NCI-H1105 treated with DMSO at 0.1 percent for 48 hours (cell line): ENCODE data around the gene BRAF.
"Not testable (repeated sequence)": the region's sequence is repeated elsewhere in the genome, so short reads cannot be mapped to it uniquely, and the experiment has no call there.

Source experiments
- DNase-seq: peaks from one replicate; lab custom pipeline; 2025; lab: John Stamatoyannopoulos, UW

Gene BRAF

DNA sequence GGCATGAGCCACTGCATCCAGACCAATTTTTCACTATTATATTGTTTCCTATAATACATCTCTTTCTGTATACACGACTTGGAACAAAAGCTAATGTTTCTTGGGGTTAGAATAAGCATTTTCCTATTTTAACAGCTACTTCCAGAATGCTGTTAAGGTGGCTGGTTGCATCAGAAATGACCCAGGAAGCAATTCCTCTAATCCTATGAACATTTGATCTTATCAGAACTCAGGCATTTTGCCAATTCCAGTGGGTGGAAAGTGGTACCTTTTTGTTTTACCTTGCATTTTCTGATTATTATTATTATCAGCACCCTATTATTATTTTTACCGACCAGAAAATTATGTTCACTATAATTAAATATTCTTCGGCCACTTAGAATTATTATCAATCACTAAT lies 154.9 kb downstream of the BRAF start:
- DNase-seq: no peak

DNA sequence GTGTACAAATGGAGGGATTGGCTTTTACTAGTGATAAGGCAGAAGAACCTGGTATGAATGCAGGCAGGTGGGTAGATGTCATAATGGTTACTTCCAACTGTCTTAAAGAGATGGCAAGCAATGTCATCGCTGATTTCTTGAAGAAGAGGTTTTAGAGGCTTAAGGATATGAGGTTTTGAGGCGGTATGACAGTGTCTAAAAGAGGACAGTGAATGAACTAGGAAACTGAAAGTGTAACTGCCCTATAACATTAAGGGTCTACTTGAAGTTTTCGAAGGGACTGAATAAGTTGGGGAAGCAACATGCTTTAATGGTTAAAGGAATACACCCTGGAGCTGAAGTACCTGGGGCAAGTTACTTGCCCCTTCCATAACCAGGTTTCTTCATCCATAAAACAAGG lies 157.3 kb downstream of the BRAF start:
- DNase-seq: no peak

DNA sequence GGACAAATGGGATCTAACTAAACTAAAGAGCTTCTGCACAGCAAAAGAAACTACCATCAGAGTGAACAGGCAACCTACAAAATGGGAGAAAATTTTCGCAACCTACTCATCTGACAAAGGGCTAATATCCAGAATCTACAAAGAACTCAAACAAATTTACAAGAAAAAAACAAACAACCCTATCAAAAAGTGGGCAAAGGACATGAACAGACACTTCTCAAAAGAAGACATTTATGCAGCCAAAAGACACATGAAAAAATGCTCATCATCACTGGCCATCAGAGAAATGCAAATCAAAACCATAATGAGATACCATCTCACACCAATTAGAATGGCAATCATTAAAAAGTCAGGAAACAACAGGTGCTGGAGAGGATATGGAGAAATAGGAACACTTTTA lies 159.3 kb downstream of the BRAF start:
- not testable (repeated sequence) for DNase-seq

DNA sequence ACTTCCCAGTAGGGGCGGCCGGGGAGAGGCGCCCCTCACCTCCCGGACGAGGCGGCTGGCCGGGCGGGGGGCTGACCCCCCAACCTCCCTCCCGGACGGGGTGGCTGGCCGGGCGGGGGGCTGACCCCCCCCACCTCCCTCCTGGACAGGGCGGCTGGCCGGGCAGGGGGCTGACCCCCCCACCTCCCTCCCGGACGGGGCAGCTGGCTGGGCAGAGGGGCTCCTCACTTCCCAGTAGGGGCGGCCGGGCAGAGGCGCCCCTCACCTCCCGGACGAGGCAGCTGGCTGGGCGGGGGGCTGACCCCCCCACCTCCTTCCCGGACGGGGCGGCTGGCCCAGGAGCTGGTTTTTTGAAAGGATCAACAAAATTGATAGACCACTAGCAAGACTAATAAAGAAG lies 161.6 kb downstream of the BRAF start:
- not testable (repeated sequence) for DNase-seq

DNA sequence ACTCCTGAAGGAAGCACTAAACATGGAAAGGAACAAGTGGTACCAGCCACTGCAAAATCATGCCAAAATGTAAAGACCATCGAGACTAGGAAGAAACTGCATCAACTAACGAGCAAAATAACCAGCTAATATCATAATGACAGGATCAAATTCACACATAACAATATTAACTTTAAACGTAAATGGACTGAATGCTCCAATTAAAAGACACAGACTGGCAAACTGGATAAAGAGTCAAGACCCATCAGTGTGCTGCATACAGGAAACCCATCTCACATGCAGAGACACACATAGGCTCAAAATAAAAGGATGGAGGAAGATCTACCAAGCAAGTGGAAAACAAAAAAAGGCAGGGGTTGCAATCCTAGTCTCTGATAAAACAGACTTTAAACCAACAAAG lies 163.4 kb downstream of the BRAF start:
- not testable (repeated sequence) for DNase-seq

DNA sequence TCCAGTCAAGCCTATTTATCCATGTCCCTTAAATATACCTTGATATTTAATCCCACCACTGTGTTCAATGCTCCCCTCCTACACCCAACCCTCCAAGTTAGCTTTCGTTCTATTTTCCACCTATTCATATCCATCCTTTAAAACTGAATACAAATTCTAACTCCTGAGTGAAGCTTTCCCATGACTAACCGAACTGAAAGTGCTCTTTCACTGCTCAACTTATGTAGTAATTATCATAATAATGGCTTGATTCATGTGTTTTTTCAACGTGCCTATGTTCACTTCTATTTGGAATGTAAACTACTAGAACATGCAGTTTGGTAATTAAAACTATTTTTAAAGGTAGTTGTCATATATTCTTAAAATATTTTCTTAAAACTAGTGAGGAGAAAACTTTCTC lies 170.2 kb downstream of the BRAF start:
- DNase-seq: no peak

DNA sequence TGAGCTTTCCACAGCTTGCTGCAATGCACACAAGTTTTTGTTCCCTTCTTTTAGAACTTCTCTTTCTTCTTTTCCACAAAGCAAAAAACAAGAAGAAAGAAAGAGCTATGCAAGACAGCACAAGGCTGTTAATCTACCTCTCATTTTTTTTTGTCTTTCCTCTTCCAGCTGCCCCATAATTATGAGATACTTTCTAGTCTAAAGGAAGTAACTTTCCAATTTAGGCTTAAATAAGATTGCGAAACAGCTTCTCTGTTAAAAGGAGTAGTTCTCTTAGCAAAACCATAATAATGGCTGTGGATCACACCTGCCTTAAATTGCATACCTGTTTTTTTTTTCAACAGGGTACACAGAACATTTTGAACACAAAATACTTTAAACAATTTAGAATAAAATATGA lies 172.2 kb downstream of the BRAF start:
- no peak for DNase-seq

DNA sequence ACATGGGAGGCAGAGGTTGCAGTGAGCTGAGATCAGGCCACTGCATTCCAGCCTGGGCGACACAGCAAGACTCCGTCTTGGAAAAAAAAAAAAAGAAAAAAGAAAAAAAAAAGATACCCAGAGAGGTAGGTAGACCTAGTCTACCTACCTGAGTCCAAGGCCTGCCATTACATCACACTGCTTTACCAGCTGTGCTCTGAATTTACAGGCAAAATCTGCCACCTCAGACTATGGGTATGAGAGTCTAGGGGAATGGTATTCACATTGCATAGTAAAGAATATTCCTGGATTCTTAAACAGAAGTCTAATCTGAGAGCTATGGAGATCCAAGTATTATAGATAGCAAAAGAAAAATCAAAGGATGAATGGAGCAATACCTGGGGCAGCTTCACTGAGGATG lies 178.0 kb downstream of the BRAF start:
- no peak for DNase-seq

DNA sequence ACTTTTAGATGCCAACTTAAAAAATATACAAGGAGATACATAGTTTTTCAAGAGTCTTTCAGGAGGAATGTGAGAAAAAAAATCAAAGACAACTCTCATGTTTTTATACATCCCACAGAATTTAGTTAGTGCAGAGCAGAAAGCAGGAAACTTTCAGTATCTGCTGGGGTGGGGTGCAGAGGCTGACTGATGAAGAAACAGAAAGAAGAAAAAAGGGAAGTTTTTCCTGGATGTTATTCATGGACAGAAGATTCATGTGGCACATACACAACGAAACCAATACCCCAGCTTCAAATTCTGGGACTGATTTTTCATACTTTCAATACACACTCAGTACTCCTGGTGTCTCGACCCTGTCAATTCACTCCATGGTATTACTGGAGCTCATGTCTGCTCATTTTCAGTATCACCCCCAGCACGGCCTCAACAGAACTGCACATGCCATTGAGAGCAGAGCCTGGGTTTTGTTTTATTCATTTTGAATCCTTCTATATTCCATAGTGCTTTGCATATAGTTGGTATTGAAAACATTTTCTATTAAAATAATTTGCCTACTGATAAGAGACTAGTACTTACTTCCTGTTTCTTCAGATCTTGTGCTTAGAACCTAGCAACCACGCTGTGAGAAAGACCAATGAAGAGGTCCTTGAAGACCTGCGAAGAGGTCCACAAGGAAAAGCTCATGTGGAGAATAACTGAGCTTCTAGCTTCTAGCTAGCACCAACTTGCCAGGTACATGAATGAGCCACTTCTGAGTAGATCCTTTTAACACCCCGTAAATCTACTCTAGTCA lies 179.3 kb downstream of the BRAF start:
- DNase-seq: no peak

DNA sequence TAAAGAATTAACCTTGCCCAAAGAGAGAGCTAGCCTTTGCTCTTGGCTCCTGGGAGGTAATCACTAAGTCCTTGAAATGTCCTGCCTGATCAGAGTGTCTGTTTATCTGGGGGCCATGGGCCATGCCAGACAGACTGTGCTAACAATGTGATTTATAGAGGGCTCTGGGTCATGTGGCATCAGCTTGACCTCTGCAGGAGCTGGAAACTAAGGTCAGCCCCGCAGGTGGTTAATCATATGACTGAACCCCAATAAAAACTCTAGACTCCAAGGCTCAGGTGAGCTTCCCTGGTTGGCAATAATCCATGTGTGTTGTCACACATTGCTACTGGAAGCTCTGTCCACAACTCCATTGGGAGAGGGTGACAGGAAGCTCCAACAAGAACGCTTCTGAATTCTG lies 180.7 kb downstream of the BRAF start:
- no peak for DNase-seq

DNA sequence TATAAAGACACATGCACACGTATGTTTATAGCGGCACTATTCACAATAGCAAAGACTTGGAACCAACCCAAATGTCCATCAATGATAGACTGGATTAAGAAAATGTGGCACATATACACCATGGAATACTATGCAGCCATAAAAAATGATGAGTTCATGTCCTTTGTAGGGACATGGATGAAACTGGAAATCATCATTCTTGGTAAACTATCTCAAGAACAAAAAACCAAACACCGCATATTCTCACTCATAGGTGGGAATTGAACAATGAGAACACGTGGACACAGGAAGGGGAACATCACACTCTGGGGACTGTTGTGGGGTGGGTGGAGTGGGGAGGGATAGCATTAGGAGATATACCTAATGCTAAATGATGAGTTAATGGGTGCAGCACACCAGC lies 181.5 kb downstream of the BRAF start:
- DNase-seq: not testable (repeated sequence)

DNA sequence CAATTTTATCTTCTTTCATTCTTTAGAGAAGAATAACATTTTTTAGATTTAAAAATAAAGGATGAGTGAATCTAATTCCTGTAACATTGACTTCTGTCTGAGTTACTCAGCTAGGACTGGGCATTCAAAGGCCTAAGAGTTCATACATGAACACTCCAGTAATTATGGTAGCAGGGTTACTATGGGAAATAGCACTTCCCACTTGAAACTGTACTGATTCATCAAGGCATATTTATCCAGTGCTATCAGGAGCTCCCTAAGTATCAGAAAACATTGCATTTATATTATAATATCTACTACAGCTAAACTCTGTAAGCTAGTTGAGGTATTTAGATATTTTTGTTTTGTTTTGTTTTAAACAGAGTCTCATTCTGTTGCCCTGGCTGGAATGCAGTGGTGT lies 186.4 kb downstream of the BRAF start:
- no peak for DNase-seq

DNA sequence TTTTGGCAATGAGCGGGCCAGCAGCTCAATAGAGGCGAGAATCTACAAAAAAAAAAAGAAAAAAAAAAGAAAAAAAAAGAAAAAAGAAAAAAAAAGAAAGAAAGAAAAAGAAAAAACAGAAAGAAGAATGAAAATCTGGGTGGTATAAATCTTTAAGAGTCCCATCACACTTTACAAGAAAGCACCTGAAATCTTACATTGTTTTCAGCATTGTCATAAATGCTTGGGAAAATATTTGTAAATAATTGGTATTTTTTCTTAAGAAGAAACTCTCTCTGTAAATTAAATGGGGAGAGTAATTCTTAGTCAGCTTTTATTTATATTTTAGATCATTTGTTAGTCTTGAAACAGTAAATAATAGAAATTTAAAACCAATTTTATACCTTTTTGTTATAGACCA lies 190.0 kb downstream of the BRAF start:
- no peak for DNase-seq

DNA sequence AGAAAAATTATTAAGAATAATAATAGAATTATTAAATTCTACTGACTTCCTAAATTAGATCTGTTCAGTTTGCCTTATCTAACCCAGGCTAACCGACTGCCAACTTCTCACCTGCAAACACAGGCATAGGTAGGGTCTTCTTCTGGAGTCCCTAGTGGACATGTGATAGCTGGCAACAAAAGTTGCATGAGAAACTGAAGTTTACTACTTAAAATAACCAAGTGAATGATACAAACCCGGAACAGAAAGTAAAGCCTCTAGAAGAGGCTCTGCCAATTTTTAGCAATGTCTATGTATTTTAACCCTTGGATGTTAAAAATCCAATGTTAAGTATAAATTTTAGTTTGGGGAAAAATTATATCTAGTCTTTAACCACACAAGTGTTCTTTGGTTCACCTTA lies 190.6 kb downstream of the BRAF start:
- no peak for DNase-seq

DNA sequence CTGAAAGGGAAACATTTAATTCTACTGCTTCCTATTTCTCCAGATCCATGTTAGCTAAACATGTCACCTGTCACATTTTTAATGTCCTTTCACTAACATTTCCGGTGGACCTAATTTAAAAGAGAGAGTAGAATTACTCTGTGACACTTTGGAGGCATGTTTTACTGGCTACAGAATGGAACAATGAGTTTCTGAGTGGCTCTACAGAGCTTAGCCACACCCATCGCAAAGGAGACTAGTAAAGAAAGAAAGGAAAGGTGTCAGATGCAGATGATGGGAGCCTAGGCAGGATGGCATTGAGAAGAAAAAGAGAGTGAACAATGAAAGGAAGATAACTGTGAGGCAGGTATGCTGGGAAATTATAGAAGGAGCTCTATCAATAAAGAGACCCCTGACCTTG lies 192.3 kb downstream of the BRAF start:
- no peak for DNase-seq

DNA sequence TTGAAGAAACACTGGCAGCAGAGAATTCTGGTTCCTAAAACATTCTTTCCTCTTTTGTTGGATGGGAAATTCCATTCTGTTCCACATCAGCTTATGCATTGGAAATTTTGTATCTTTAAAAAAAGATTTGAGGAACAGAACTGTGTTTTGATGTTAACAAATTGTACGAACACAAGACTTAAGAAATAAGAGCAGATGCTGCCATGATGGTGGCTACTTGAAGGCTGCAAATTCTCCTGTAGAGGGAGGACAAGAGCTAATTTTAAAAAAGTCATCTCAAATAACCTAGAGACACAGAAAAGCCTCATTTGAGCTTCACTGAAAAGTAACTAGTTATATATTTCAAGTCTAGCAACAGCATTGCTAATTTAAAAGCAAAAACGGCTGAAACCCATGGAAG lies 198.4 kb downstream of the BRAF start:
- DNase-seq: no peak

DNA sequence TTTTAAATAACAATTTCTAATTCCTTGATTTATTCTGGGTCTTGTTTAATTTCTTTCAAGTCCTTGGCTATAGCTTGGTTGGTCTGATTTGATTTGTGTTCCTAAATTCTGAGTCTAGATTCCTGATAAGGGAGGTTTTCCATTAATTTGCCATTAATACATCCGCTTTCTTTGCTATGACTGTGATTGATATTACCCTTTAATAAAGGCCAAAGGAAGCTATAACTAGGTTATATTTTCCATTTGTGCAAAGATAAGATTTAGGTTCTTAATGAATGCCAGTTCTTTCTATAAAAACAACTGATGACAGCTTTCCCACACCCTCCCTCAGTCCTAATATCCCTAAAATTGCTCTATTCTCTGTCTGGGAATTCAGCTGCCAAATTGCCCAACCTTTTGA lies 200.0 kb downstream of the BRAF start:
- DNase-seq: no peak

DNA sequence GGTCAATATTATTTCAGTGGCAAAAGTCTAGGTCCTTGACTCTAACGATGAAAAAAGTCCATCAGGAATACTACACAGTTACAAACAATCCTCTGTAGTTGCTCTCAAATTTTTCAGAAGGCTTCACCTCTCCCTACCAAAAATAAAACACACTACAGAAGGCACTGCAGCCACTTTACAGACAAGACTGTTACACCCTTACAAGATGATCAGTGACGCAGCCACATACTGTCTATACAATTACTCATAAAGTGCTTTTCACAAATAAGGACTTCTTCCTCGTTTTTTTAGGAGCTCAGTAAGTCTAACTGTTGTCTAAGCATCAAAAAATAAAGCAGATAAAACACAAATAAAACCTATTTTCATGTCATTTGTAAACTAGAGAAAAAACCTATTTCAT lies 201.2 kb downstream of the BRAF start:
- DNase-seq: no peak

DNA sequence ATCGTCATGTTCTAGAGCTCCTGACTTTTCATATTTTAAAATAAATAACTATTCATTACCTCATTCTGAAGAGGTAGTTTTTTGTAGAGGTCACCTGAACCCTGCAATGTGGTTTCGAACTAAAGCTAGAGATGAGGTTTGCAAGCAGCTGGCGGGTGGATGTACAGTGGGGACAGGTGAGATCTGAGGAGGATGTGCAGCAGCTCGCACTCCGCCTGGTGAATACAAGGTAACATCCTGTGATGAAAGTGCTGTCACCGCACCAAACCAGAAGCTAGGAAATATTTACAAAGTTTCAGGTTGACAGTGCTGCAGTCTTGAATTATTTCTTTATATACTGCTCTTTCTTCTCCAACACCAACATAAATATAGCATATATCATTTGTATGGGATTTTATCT lies 201.7 kb downstream of the BRAF start:
- no peak for DNase-seq

DNA sequence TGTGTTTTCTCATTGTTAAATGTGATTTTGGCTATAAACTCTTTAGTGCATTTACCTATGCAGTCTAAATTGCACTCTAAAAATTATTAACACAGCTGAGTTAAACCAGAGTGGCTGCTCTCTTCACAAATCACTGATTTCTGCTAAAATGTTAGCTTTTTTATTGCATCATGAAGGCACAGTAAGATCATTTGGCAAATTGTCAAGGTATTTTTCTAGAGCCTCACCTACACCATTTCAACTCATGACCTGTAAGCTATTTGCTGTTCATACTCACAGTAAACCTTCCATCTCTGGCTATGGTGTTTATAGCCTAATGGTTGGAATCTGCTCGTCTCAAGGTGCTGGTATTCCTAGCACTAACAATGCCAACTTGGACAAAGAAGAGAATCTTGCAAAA lies 202.5 kb downstream of the BRAF start:
- DNase-seq: no peak

DNA sequence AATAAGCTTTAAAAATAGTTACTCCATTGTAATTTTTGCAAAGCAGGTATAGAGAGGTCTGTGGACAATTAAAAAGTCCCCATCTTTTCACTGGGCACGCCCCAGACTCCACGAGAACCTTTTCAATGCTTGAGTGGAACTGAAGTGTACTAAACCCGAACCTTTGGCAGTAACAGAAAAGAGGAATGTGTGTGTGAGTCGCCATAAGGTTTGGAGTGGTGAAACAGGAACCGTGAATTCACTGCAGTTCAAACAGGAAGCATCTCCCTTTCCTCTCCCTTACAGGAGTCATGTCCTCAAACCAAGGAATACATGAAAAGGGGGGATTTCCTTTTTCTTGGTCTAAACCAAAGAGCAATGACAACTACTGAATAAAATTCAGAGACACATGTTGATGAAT lies 205.0 kb downstream of the BRAF start:
- DNase-seq: no peak

DNA sequence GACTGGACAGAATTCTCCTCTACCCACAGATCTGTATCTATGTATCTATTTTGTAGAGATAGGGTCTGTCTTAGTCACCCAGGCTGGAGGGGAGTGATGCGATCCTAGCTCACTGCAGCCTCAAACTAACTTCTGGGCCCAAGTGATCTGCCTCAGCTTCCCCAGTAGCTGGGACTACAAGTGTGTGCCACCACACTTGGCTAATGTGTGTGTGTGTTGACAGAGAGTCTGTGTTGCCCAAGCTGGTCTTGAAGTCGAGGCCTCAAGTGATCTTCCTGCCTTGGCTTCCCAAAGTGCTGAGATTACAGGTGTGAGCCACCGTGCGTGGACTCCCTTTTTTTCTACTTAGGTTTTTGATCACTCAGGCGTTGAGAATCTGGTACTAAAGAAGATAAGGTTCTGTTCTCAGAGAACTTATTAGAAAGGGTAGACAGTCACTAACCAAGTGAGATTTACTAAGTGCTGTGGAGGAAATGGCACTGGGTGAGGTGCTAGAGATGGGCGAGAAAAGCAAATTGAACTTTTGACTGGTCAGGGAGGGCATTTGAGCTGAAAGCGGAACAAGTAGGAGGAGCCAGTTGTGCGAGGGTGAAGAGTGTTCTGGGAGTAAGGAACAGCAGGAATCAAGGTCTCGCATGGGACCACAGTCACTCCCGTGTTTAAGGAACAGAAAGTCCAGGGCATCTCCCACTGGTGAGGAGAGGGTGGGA lies 210.2 kb downstream of the BRAF start:
- DNase-seq: no peak

DNA sequence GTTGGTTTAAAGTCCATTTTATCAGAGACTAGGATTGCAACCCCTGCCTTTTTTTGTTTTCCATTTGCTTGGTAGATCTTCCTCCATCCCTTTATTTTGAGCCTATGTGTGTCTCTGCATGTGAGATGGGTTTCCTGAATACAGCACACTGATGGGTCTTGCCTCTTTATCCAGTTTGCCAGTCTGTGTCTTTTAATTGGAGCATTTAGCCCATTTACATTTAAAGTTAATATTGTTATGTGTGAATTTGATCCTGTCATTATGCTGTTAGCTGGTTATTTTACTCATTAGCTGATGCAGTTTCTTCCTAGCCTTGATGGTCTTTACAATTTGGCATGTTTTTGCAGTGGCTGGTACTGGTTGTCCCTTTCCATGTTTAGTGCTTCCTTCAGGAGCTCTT lies 212.3 kb downstream of the BRAF start:
- DNase-seq: not testable (repeated sequence)

DNA sequence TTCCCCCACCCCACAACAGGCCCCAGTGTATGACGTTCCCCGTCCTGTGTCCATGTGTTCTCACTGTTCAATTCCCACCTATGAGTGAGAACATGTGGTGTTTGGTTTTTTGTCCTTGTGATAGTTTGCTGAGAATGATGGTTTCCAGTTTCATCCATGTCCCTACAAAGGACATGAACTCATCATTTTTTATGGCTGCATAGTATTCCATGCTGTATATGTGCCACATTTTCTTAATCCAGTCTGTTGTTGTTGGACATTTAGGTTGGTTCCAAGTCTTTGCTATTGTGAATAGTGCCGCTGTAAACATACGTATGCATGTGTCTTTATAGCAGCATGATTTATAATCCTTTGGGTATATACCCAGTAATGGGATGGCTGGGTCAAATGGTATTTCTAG lies 216.0 kb downstream of the BRAF start:
- not testable (repeated sequence) for DNase-seq
